Neural cell (in vitro differentiated cells): ENCODE data around the gene ZNF30. TPM values are rescaled to one million over a fixed set of nuclear protein-coding genes. Genes with fewer than 3 reads are reported as not detected.

Experiments used
- H2AFZ ChIP-seq: fragments of 200-600, 300-800 bp; sonication (generic), shearing (Covaris generic); 2 replicates; pipeline ENCODE4 v1.6.0; 2014; ENCODE audit warnings: low read depth, mild to moderate bottlenecking, antibody characterized with exemption, low read length, moderate library complexity
- H3F3A ChIP-seq: fragments of 200-600 bp; shearing (Covaris generic); 2 replicates; pipeline ENCODE4 v1.6.1; 2016; ENCODE audit warnings: mild to moderate bottlenecking, moderate library complexity, mixed read lengths, antibody characterized with exemption, low read length; ENCODE audit not compliant: insufficient read depth, poor library complexity, severe bottlenecking
- H3K27ac ChIP-seq: fragments of 200-600, 300-800 bp; sonication (generic), shearing (Covaris generic); 2 replicates; pipeline ENCODE4 v1.5.1; 2014; ENCODE audit warnings: mild to moderate bottlenecking, low read length, moderate library complexity
- H3K27me3 ChIP-seq: fragments of 300-800, 200-600 bp; sonication (generic), shearing (Covaris generic); 2 replicates; pipeline ENCODE4 v1.6.0; 2014; ENCODE audit warnings: mild to moderate bottlenecking, low read depth, low read length, moderate library complexity; ENCODE audit not compliant: insufficient read depth
- H3K36me3 ChIP-seq: fragments of 300-800, 200-600 bp; sonication (generic), shearing (Covaris generic); 2 replicates; pipeline ENCODE4 v1.5.1; 2014; ENCODE audit warnings: mild to moderate bottlenecking, antibody characterized with exemption, low read length, moderate library complexity; ENCODE audit not compliant: insufficient read depth
- H3K4me2 ChIP-seq: fragments of 300-800, 200-600 bp; sonication (generic), shearing (Covaris generic); 2 replicates; pipeline ENCODE4 v1.6.0; 2014; ENCODE audit warnings: mild to moderate bottlenecking, low read length
- H3K4me3 ChIP-seq: fragments of 300-800, 200-600 bp; sonication (generic), shearing (Covaris generic); 2 replicates; pipeline ENCODE4 v1.5.1; 2014; ENCODE audit warnings: mild to moderate bottlenecking, low read length, moderate library complexity
- H3K79me2 ChIP-seq: fragments of 200-600 bp; shearing (Covaris generic); replicated peaks from 2 replicates; pipeline ENCODE4 v1.6.0; 2014; ENCODE audit warnings: mild to moderate bottlenecking, low read length, moderate library complexity; ENCODE audit not compliant: insufficient read depth
- H3K9ac ChIP-seq: fragments of 300-800, 200-600 bp; sonication (generic), shearing (Covaris generic); 2 replicates; pipeline ENCODE4 v1.6.1; 2016; ENCODE audit warnings: mild to moderate bottlenecking, low read length, mixed read lengths
- H3K9me2 ChIP-seq: fragments of 200-600 bp; shearing (Covaris generic); 2 replicates; pipeline ENCODE4 v1.6.1; 2016; ENCODE audit warnings: mild to moderate bottlenecking, low read length, mixed read lengths; ENCODE audit not compliant: insufficient read depth
- H3K9me3 ChIP-seq: fragments of 200-600, 300-800 bp; sonication (generic), shearing (Covaris generic); 2 replicates; pipeline ENCODE4 v1.6.1; 2016; ENCODE audit warnings: mild to moderate bottlenecking, mixed run types, low read length, moderate library complexity, mixed read lengths
- H4K20me1 ChIP-seq: fragments of 200-600 bp; shearing (Covaris generic); 2 replicates; pipeline ENCODE4 v1.6.1; 2016; ENCODE audit warnings: mild to moderate bottlenecking, mixed run types; ENCODE audit not compliant: insufficient read depth
- CTCF ChIP-seq: fragments of 450-650 bp; IDR thresholded peaks from 2 replicates; pipeline ENCODE4 v1.5.1; 2014; ENCODE audit warnings: antibody characterized with exemption, mild to moderate bottlenecking, moderate library complexity; ENCODE audit not compliant: poor library complexity, severe bottlenecking
- EP300 ChIP-seq: fragments of 450-650 bp; conservative IDR thresholded peaks from 2 replicates; pipeline ENCODE4 v1.6.1; 2014; ENCODE audit warnings: antibody characterized with exemption, mild to moderate bottlenecking, moderate library complexity; ENCODE audit not compliant: poor library complexity, severe bottlenecking
- EZH2 ChIP-seq: fragments of 200-600, 300-800 bp; shearing (Covaris generic), sonication (generic); IDR thresholded peaks from 2 replicates; pipeline ENCODE4 v1.6.1; 2014; ENCODE audit warnings: antibody characterized with exemption, low read length, borderline replicate concordance, mild to moderate bottlenecking; ENCODE audit not compliant: insufficient read depth, poor library complexity, severe bottlenecking
- MXI1 ChIP-seq: fragments of 450-650 bp; conservative IDR thresholded peaks from 2 replicates; pipeline ENCODE4 v1.6.1; 2014; ENCODE audit warnings: antibody characterized with exemption, mild to moderate bottlenecking; ENCODE audit not compliant: poor library complexity, severe bottlenecking
- POLR2AphosphoS5 ChIP-seq: IDR thresholded peaks from 2 replicates; pipeline ENCODE4 v1.6.1; 2012
- RAD21 ChIP-seq: fragments of 450-650 bp; conservative IDR thresholded peaks from 2 replicates; pipeline ENCODE4 v1.6.1; 2014; ENCODE audit warnings: antibody characterized with exemption, mild to moderate bottlenecking, moderate library complexity
- REST ChIP-seq: IDR thresholded peaks from 2 replicates; pipeline ENCODE4 v1.6.1; 2012; ENCODE audit warnings: borderline replicate concordance
- SMC3 ChIP-seq: fragments of 450-650 bp; conservative IDR thresholded peaks from 2 replicates; pipeline ENCODE4 v1.6.1; 2014; ENCODE audit warnings: antibody characterized with exemption, mild to moderate bottlenecking, moderate library complexity; ENCODE audit not compliant: poor library complexity
- TAF1 ChIP-seq: IDR thresholded peaks from 2 replicates; pipeline ENCODE4 v1.6.1; 2012; ENCODE audit warnings: low read depth
- polyA plus RNA-seq: library from polyadenylated mRNA; depleted of rRNA; stranded (reverse); fragments of >200 nt; gene quantifications from 2 replicates; pipeline ENCODE4 v1.2.3, GENCODE V29; 2014

The ZNF30 gene
- polyA plus RNA-seq, 1 donor from 2014 or later: 17.6 TPM

- H3K4me3 ChIP-seq: no peak overlapping the region
- no peaks in the 10 kb centered on the region for H3K9me3 ChIP-seq
- no peaks in the 10 kb centered on the region for H3K27me3 ChIP-seq
- H2AFZ ChIP-seq: no peak overlapping the region
- H3K36me3 ChIP-seq: no peaks in the 10 kb centered on the region
- no peaks in the 10 kb centered on the region for H3K9me2 ChIP-seq
- no peaks in the 10 kb centered on the region for H4K20me1 ChIP-seq
- H3K79me2 ChIP-seq: peaks cover under 1% of the 10 kb centered on the region
- no peak overlapping the region for H3K9ac ChIP-seq
- H3F3A ChIP-seq: no peaks in the 10 kb centered on the region
- H3K27ac ChIP-seq: no peak overlapping the region
- no peak overlapping the region for H3K4me2 ChIP-seq
- TF ChIP-seq EZH2: no peak
- no peak for TF ChIP-seq SMC3
- TF ChIP-seq EP300: no peak
- no peak for TF ChIP-seq CTCF
- TF ChIP-seq RAD21: no peak
- TF ChIP-seq TAF1: no peak
- TF ChIP-seq MXI1: no peak
- TF ChIP-seq POLR2AphosphoS5: no peak
- TF ChIP-seq REST: no peak
Measured at GRCh38 chr19:34994286-34994642, 67.6 kb downstream of the ZNF30 start.

Other genes with a start within 250 kb of the ZNF30 start
- gene SCGB2B2, start 249.7 kb upstream of the ZNF30 start, polyA plus RNA-seq: 0.51 TPM in 1 of 2 replicates, not detected in the other
- 92.6 and 107 TPM in 2 replicates for gene ZNF302, start 249.2 kb upstream of the ZNF30 start, polyA plus RNA-seq
- gene ZNF181, start 192.7 kb upstream of the ZNF30 start, polyA plus RNA-seq: 42.1 and 57.5 TPM in 2 replicates
- 13.4 and 14.9 TPM in 2 replicates for gene ZNF599, start 153.7 kb upstream of the ZNF30 start, polyA plus RNA-seq
- gene ZNF792, start 37.3 kb downstream of the ZNF30 start, polyA plus RNA-seq: 3.7 and 5.7 TPM in 2 replicates
- gene GRAMD1A, start 73.4 kb downstream of the ZNF30 start, polyA plus RNA-seq: 19.0 and 25.8 TPM in 2 replicates
- gene SCN1B, start 103.6 kb downstream of the ZNF30 start, polyA plus RNA-seq: 1.5 and 3.1 TPM in 2 replicates
- gene HPN, start 114.8 kb downstream of the ZNF30 start, polyA plus RNA-seq: 0.15 TPM in 1 of 2 replicates, not detected in the other
- gene FXYD3, start 188.9 kb downstream of the ZNF30 start, polyA plus RNA-seq: not detected in 2 replicates
- 0.63 and 3.1 TPM in 2 replicates for gene LGI4, start 208.2 kb downstream of the ZNF30 start, polyA plus RNA-seq
- gene FXYD1, start 211.9 kb downstream of the ZNF30 start, polyA plus RNA-seq: not detected in 2 replicates
- 35.7 and 37.6 TPM in 2 replicates for gene FXYD7, start 216.4 kb downstream of the ZNF30 start, polyA plus RNA-seq
- not detected in 2 replicates for gene FXYD5, start 227.8 kb downstream of the ZNF30 start, polyA plus RNA-seq